ENCODE measurements around the gene COL23A1.
"Not testable (repeated sequence)": the region's sequence is repeated elsewhere in the genome, so short reads cannot be mapped to it uniquely, and the experiment has no call there.

Gene COL23A1

DNA sequence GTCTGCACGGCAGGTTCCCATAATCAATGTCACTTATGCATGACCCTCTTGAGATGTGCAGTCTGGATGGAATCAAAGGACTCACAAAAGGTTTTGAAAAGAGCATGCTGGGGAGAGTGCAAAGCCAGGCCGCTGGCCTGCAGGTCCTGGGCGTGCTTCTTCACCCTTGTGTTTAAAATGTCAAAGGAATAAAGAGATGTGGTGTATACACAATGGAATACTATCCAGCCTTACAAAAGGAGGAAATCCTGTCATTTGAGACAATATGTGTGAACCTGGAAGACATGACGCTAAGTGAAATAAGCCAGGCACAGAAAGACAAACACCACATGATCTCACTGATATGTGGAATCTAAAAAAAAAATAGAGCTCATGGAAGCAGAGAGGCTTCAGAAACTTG lies 220.1 kb downstream of the COL23A1 start:
- DNase-seq: no peak

GRCh38 chr5:178369469-178369868 lies 220.7 kb downstream of the COL23A1 start:
- DNase-seq: not testable (repeated sequence)

GRCh38 chr5:178368716-178369300 lies 221.4 kb downstream of the COL23A1 start:
- no peak for DNase-seq

GRCh38 chr5:178368274-178368673 lies 221.9 kb downstream of the COL23A1 start:
- DNase-seq: no peak

GRCh38 chr5:178367736-178368120 lies 222.5 kb downstream of the COL23A1 start:
- no peak for DNase-seq

- DNase-seq: no peak
These were observed 223.0 kb downstream of the COL23A1 start for GRCh38 chr5:178366998-178367735.

DNA sequence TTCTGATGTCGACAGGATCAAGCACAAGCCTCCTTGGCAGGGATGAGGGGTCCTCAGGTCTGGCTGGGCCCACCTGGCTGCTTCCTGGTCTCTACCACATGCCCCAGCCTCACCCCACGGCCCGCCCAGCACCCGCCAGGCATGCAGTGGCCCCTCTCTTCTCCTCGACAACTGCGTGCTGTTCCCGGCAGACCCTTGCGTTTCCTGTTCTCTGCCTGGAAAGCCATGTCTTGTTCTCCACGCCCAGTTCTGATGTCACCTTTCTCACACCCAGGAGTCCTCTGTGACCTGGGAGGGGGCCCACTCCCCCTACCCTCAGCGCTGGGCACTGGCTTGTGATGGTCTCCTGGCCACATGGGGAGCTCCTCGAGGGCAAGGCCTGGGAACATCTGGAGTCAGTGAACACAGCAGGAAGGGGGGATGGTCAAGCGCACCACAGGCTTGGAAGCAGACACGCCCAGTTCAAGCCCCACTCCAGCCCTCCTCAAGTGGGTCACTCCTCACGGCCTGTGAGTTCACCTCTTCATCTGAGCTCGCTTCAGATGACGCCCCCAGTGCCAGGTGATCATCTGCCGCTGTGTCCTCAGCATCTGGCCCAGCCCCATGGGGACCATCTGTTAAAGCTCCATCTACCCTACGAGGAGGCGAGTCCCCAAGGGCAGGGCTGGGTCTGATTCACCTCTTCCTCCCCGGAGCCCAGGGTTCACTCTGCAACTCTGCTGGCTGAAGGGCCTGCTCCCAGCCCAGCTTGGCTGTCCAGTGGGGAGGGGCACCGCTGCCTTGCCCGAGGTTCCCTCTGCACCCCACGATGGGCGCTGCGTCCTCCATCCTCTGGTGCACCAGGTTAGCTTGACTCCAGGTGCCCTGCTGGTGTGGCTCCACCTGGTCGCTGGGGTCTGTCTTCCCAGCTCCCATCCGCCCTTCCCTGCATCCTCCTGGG lies 224.4 kb downstream of the COL23A1 start:
- DNase-seq: no peak

GRCh38 chr5:178364326-178364675 lies 225.9 kb downstream of the COL23A1 start:
- DNase-seq: no peak

GRCh38 chr5:178363501-178364325 lies 226.5 kb downstream of the COL23A1 start:
- DNase-seq: no peak

- DNase-seq: no peak
These were observed 228.3 kb downstream of the COL23A1 start for GRCh38 chr5:178361657-178362445.

GRCh38 chr5:178360926-178361235 lies 229.3 kb downstream of the COL23A1 start:
- no peak for DNase-seq

- no peak for DNase-seq
These were observed 229.8 kb downstream of the COL23A1 start for GRCh38 chr5:178360222-178360925.

DNA sequence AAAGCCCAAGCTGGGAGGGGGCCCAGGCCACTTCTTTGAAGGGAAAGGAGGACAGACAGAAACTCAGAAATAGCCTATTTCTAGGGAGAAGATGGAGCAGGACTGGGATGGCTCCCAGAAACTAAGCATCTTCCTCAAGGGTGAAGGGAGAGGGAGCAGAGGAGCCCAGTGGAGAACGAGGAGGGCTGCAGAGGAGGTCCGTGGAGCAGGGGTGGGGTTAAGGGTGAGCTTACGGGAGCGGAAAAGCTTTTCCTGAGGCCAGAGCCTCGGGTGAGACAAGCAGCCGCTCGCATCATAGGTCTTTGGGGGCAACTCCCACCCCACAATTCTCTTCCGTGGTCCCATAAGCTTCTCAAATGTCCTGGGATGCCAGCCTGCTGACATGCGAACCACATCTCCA lies 230.5 kb downstream of the COL23A1 start:
- DNase-seq: no peak

DNA sequence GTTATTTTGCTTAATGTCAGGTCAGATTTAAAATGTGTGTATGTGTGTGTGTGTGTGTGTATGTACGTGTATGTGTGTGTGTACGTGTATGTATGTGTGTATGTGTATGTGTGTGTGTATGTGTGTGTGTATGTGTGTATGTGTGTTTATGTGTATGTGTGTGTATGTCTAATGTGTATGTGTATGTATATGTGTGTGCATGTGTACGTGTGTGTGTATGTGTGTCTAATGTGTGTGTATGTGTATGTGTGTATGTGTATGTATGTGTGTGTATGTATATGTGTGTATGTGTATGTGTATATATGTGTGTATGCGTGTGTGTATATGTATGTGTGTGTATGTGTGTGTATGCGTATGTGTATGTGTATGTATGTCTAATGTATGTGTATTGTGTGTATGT lies 232.5 kb downstream of the COL23A1 start:
- no peak for DNase-seq

DNA sequence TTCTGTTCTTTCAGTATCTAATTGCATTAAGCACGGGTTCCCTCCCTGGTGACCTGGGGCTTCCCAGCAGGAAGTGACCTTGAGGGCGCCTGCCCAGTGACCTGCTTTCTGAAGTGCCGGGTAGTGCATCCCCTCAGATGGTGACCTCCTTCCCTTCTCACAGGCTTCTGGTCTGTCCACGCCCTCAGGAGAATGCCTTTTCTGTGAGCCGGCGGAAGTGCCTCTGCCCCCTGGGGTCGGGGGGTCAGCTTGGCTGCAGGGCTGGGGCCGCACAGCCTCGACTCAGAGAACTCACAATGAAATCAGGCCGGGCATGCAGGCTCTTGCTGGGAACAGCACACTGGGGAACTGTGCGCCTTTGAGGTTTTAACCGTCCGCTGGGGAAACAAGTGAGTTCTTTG lies 233.1 kb downstream of the COL23A1 start:
- no peak for DNase-seq

GRCh38 chr5:178356431-178356872 lies 233.7 kb downstream of the COL23A1 start:
- DNase-seq: no peak

GRCh38 chr5:178355671-178356070 lies 234.5 kb downstream of the COL23A1 start:
- DNase-seq: no peak

DNA sequence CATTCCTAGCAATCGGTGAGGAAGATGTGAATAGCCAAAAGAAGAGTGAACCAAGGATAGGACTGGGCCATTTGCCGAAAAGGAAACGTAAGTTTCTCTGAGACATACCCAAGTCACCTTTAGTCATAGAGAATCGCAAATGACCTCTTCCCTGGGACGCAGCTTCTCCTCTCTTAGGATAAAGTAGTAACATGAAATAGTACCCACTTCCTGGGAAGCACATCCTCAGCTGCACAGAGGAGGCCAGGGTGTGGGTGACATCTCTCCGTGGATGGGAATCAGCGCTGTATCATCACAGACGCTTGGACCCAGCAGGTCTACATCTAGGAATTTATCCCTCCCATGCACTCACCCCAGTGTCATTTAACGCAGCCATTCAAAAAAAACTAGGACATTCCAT lies 236.7 kb downstream of the COL23A1 start:
- no peak for DNase-seq

GRCh38 chr5:178352035-178352349 lies 238.2 kb downstream of the COL23A1 start:
- no peak for DNase-seq

DNA sequence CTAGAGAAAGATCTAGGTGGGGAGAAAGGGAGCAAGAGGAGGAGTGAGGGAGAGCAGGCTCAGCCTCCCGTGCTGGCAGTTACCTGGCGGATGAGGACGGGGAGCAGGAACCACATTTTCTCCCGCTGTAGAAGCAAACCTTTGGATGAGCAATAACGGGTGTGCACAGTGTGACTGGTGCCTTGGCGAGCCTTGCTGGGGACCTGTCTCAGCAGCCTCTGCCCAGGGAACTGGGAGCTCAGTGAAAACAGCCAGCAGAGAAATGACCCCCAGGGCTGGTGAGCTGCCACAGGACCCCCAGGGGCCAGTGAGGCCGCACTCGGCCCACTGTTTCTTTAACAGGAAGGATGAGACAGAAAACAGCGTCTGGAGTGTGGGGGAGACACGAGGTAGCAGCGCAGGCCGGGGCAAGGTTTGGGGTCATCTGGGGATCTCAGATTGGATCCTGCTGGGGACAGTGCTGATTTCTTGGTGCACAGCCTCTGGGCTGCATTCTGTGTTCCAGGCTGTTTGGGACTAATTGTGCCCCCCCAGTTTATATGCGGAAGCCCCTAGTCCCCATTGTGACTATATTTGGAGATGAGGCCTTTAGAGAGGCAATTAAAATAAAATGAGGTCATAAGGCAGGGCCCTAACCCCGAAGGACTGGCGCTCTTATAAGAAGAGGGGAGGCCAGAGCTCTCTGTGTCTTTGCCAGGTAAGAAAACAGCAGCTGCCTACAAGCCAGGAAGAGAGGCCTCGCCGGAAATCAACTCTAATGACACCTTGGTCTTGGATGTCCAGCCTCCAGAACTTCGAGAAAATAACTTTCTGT lies 238.8 kb downstream of the COL23A1 start:
- DNase-seq: no peak
